ENCODE measurements around the gene FDPS. TPM values are rescaled to one million over a fixed set of nuclear protein-coding genes. Genes with fewer than 3 reads are reported as not detected.
"Not testable (repeated sequence)": the region's sequence is repeated elsewhere in the genome, so short reads cannot be mapped to it uniquely, and the experiment has no call there.

FDPS gene
- total and polyA plus RNA-seq, 5 donors = 78.9 to 113 (median 103) TPM

- Histone ChIP-seq H3K4me1 (ENCODE audit: control insufficient read depth, insufficient read depth, low read length) (no peaks in the 10 kb centered on the region), H3K9me3 (ENCODE audit: control insufficient read depth, low read length) (no peaks in the 10 kb centered on the region), H3K4me3 (ENCODE audit: low read length) (no peak overlapping the region), H3K27ac (ENCODE audit: low read length) (no peak overlapping the region), H3K27me3 (ENCODE audit: control insufficient read depth, insufficient read depth) (no peaks in the 10 kb centered on the region)
- 92% methylated on average over 18 of the region's 18 CpGs for WGBS
- no peak for ATAC-seq
- intact Hi-C loops (cut with DNase I) = loop anchor here in 1 of 4 donors (10.0 kb wide), 1 partner anchor 309 kb away; no protein-coding TSS in a partner anchor
- DNase-seq = no peak
Observed at GRCh38 chr1:155285631-155286044, 23.0 kb upstream of the FDPS start.

- Histone ChIP-seq H3K27me3 (ENCODE audit: control insufficient read depth, insufficient read depth) (no peaks in the 10 kb centered on the region), H3K4me1 (ENCODE audit: control insufficient read depth, insufficient read depth, low read length) (no peaks in the 10 kb centered on the region), H3K27ac (ENCODE audit: low read length) (no peak overlapping the region), H3K4me3 (ENCODE audit: low read length) (no peak overlapping the region), H3K9me3 (ENCODE audit: control insufficient read depth, low read length) (no peaks in the 10 kb centered on the region)
- DNase-seq (no peak), ATAC-seq (no peak)
- 96% methylated on average over 2 of the region's 2 CpGs for WGBS
- intact Hi-C loops (cut with DNase I) = loop anchor here in 1 of 4 donors (10.0 kb wide), 1 partner anchor 308 kb away; no protein-coding TSS in a partner anchor
Observed at GRCh38 chr1:155286544-155286943, 22.1 kb upstream of the FDPS start.

GRCh38 chr1:155287987-155288543 is 20.6 kb upstream of the FDPS start:
- intact Hi-C loops (cut with DNase I) = loop anchor here in 1 of 4 donors (10.0 kb wide), 1 partner anchor 307 kb away; no protein-coding TSS in a partner anchor
- Histone ChIP-seq H3K27ac (ENCODE audit: low read length) (no peak overlapping the region), H3K27me3 (ENCODE audit: control insufficient read depth, insufficient read depth) (no peaks in the 10 kb centered on the region), H3K4me3 (ENCODE audit: low read length) (no peak overlapping the region), H3K9me3 (ENCODE audit: control insufficient read depth, low read length) (no peaks in the 10 kb centered on the region), H3K4me1 (ENCODE audit: control insufficient read depth, insufficient read depth, low read length) (no peaks in the 10 kb centered on the region)
- DNase-seq (no peak), ATAC-seq (peak in 1 of 2 donors; percentile 10)
- WGBS = 90% methylated on average over 21 of the region's 21 CpGs

DNA sequence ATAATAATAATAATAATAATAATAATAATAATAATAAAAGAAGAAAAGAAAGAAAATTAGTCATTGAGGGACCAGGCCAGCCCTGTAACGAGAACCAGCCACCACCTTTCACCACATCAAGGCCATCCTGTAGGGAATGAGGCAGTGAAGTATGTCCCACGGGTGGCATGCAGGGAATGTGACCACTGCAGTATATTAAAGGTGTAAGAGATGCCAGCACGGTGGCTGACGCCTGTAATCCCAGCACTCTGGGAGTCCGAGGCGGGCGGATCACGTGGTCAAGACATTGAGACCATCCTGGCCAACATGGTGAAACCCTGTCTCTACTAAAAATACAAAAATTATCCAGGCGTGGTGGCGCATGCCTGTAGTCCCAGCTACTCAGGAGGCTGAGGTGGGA is 17.7 kb upstream of the FDPS start:
- ATAC-seq; intact Hi-C loops (cut with DNase I); H3K27me3 ChIP-seq (ENCODE audit: control insufficient read depth, insufficient read depth); DNase-seq; H3K4me3 ChIP-seq (ENCODE audit: low read length); H3K4me1 ChIP-seq (ENCODE audit: control insufficient read depth, insufficient read depth, low read length); H3K27ac ChIP-seq (ENCODE audit: low read length); H3K9me3 ChIP-seq (ENCODE audit: control insufficient read depth, low read length): not testable (repeated sequence)
- 71% methylated on average over 10 of the region's 10 CpGs for WGBS

DNA sequence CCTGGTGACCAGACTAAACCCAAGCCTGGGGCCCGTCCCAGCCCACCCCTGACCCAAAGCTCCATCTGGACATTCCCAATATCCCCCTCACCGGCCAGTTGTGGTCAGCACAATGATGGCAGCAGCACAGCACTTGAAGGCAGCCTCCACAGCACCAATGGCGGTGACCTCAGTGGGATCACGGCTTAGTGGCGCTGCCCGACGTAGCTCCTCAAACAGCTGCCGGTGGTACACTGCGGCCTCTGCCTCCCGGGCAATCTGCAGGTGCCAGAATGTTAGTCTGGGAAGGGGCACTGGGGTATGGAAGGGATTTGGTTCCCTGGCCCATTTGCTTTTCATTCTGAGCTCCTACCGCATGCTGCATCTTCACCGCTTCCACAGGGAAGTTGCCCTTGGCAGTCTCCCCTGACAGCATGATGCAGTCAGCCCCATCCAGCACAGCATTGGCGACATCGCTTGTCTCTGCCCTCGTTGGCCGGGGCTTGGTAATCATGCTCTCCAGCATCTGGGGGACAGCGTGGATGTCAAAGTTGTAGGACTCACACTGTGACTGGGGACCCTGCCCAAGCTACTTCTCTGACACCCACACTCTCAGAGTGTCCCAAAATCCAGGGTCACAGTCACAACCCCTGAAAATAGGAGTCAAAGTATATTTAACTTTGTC is 15.4 kb upstream of the FDPS start:
- DNase-seq = no peak
- Histone ChIP-seq H3K9me3 (ENCODE audit: control insufficient read depth, low read length) (no peaks in the 10 kb centered on the region), H3K27ac (ENCODE audit: low read length) (no peak overlapping the region), H3K4me3 (ENCODE audit: low read length) (no peak overlapping the region), H3K27me3 (ENCODE audit: control insufficient read depth, insufficient read depth) (no peaks in the 10 kb centered on the region), H3K4me1 (ENCODE audit: control insufficient read depth, insufficient read depth, low read length) (no peaks in the 10 kb centered on the region)
- intact Hi-C loops (cut with DNase I) = no loop called here
- 83% methylated on average over 17 of the region's 17 CpGs for WGBS
- ATAC-seq = no peak

DNA sequence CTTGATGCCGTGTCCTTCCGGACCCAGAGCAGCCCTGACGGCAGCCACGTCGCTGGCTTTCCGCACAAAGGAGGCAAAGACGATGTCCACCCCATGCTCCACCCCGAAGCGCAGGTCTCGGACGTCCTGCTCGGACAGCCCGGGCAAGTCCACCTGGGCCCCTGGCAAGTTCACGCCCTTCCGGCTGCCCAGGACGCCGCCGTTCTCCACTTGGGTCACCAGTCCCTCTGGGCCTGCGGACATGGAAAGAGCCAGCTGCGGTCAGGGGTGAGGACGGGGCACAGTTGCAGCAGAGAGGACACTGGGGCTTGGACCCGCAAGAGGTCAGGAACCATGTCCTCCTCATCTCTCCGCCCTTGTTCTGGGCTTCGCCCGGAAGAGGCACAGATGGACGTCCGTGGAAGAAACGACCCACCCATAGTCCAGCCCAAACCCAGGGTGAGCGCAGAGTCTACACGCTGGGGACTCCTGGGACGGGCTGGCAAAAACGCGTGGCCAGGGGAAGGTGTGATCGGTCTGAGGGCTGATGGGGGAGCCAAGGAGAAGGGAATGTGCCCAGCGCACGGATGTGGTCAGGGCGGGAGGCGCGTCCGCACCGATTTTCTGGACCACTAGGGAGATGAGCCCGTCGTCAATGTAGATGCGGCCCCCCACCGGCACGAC is 14.0 kb upstream of the FDPS start:
- Histone ChIP-seq H3K9me3 (ENCODE audit: control insufficient read depth, low read length) (no peaks in the 10 kb centered on the region), H3K27ac (ENCODE audit: low read length) (no peak overlapping the region), H3K4me3 (ENCODE audit: low read length) (no peak overlapping the region), H3K27me3 (ENCODE audit: control insufficient read depth, insufficient read depth) (no peaks in the 10 kb centered on the region), H3K4me1 (ENCODE audit: control insufficient read depth, insufficient read depth, low read length) (no peaks in the 10 kb centered on the region)
- 34% methylated on average over 46 of the region's 46 CpGs for WGBS
- DNase-seq (no peak), ATAC-seq (peak; percentile 13 to 25)
- intact Hi-C loops (cut with DNase I) = no loop called here

DNA sequence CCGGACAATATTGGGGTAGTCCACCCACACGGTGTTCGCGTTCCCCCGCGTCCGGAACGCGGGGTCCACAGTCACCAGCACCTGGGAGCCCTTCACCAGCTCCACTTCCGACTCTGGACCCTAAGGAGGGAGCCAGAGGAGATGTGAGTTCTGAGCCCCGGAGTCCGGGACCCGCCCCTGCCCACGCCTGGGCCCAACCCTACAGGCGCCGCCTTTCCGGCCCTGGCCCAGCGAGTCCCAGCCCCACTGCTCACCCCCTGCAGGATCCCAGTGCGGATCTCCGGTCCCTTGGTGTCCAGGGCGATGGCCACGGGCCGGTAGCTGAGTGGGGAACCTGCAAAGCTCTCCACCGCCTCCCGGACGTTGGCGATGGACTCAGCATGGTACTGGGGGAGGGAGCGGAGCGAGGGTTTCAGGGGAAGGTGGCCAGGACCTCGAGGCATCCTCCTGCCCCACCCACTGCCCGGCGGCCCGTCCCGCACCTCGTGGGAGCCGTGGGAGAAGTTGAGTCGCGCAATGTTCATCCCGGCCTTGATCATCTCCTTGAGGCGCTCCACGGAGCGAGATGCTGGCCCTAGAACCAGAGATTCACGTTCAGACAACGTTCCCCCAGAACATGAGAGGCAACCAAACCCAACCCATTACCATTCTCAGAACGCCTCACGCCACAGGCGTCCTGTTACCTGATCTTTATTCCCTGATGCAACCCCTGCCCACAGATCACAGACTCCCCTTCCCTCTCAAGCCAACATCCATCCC is 13.3 kb upstream of the FDPS start:
- Histone ChIP-seq H3K9me3 (ENCODE audit: control insufficient read depth, low read length) (no peaks in the 10 kb centered on the region), H3K27ac (ENCODE audit: low read length) (no peak overlapping the region), H3K4me1 (ENCODE audit: control insufficient read depth, insufficient read depth, low read length) (no peaks in the 10 kb centered on the region), H3K4me3 (ENCODE audit: low read length) (no peak overlapping the region), H3K27me3 (ENCODE audit: control insufficient read depth, insufficient read depth) (no peaks in the 10 kb centered on the region)
- WGBS = 12% methylated on average over 47 of the region's 47 CpGs
- DNase-seq (peak in 1 of 3 donors; percentile 54), ATAC-seq (peak; percentile 32 to 65)
- intact Hi-C loops (cut with DNase I) = no loop called here

DNA sequence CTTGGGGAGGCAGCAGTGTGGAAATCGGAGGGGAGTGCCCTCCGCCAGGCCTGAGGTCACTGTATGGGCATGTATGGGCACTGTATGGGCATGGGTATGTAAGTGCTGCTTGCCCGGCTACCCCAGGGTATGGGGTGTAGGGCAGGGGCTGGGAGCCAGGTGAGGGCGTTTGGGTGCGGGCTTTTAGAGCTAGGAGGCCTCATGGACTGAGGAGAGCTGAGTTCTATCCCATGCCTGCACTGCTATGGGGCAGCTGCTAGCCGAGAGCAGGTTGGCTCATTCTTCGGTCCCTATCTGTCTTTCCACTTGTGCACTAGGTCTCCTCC is 12.8 kb upstream of the FDPS start:
- intact Hi-C loops (cut with DNase I) = no loop called here

GRCh38 chr1:155296661-155297060 is 12.0 kb upstream of the FDPS start:
- no peak for ATAC-seq

More for the DNA sequence above, 12.8 kb upstream of the FDPS start:
- 84% methylated on average over 7 of the region's 7 CpGs for WGBS
- DNase-seq = no peak
- no peak for ATAC-seq
- Histone ChIP-seq H3K27me3 (ENCODE audit: control insufficient read depth, insufficient read depth) (no peaks in the 10 kb centered on the region), H3K27ac (ENCODE audit: low read length) (no peak overlapping the region), H3K9me3 (ENCODE audit: control insufficient read depth, low read length) (no peaks in the 10 kb centered on the region), H3K4me3 (ENCODE audit: low read length) (no peak overlapping the region), H3K4me1 (ENCODE audit: control insufficient read depth, insufficient read depth, low read length) (no peaks in the 10 kb centered on the region)

GRCh38 chr1:155297384-155297783 is 11.3 kb upstream of the FDPS start:
- DNase-seq (no peak), ATAC-seq (no peak)
- Histone ChIP-seq H3K9me3 (ENCODE audit: control insufficient read depth, low read length) (no peaks in the 10 kb centered on the region), H3K4me1 (ENCODE audit: control insufficient read depth, insufficient read depth, low read length) (no peaks in the 10 kb centered on the region), H3K27me3 (ENCODE audit: control insufficient read depth, insufficient read depth) (no peaks in the 10 kb centered on the region), H3K27ac (ENCODE audit: low read length) (no peak overlapping the region), H3K4me3 (ENCODE audit: low read length) (no peak overlapping the region)
- WGBS = 62% methylated on average over 7 of the region's 7 CpGs
- intact Hi-C loops (cut with DNase I) = no loop called here

More at GRCh38 chr1:155296661-155297060, 12.0 kb upstream of the FDPS start:
- Histone ChIP-seq H3K4me1 (ENCODE audit: control insufficient read depth, insufficient read depth, low read length) (no peaks in the 10 kb centered on the region), H3K27me3 (ENCODE audit: control insufficient read depth, insufficient read depth) (no peaks in the 10 kb centered on the region), H3K4me3 (ENCODE audit: low read length) (no peak overlapping the region), H3K27ac (ENCODE audit: low read length) (no peak overlapping the region), H3K9me3 (ENCODE audit: control insufficient read depth, low read length) (no peaks in the 10 kb centered on the region)
- no peak for DNase-seq
- intact Hi-C loops (cut with DNase I) = no loop called here
- WGBS = 86% methylated on average over 3 of the region's 3 CpGs

- Histone ChIP-seq H3K9me3 (ENCODE audit: control insufficient read depth, low read length) (no peaks in the 10 kb centered on the region), H3K27me3 (ENCODE audit: control insufficient read depth, insufficient read depth) (no peaks in the 10 kb centered on the region), H3K27ac (ENCODE audit: low read length) (no peak overlapping the region), H3K4me3 (ENCODE audit: low read length) (no peak overlapping the region), H3K4me1 (ENCODE audit: control insufficient read depth, insufficient read depth, low read length) (no peaks in the 10 kb centered on the region)
- DNase-seq (no peak), ATAC-seq (no peak)
- WGBS = 94% methylated on average over 8 of the region's 8 CpGs
- intact Hi-C loops (cut with DNase I) = no loop called here
Observed at GRCh38 chr1:155300024-155300423, 8.6 kb upstream of the FDPS start.
